ENCODE measurements around the gene ARMC5.

DNA sequence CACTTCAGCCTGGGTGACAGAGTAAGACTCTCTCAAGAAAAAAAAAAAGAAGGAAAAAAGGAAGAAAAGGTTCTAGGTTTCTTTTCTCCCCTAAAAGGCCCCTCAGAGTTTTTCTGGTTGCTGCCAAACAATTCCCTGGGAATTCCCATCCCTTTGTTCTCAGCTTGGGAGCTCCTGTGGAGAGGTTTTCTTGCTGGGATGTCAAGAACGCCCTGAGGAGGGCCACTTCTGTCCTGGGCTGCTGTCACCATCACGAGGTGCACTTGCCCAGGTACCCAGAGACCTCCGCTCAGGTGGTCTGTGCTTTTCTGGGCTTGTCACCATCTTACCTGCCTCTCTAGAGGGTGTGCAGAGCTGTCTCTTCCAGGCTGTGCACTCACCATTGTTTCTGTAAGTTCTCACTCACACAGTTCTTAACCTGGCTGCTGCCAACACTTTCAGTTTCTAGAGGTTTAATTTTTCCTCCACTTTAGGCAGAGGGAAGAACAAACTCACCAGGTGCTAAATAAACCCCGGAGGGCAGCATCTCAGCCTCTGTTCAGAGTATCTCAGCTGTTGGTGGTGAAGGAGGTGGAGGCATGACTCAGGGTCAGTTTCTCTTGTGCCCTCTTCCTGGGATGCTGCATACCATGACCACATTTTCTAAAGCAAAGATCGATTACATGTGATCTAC is 28.8 kb upstream of the ARMC5 start:
- TF ChIP-seq U2AF1 (optimal IDR thresholded peaks at IDR 0.05; ENCODE audit: low read depth, low read length) (no peak), CBX5 (IDR thresholded peaks at IDR 0.05; ENCODE audit: borderline replicate concordance, low read depth) (no peak), MTA1 (IDR thresholded peaks at IDR 0.05; ENCODE audit: borderline replicate concordance) (no peak), REST (IDR thresholded peaks at IDR 0.05; ENCODE audit: borderline replicate concordance) (no peak), REST (CRISPR knock-in tag; IDR thresholded peaks at IDR 0.05; ENCODE audit: low read depth) (no peak), MEF2A (IDR thresholded peaks at IDR 0.05; ENCODE audit: control insufficient read depth, low read depth, low read length) (no peak)
